ENCODE measurements around the gene PRKCE. TPM values are rescaled to one million over a fixed set of nuclear protein-coding genes. Genes with fewer than 3 reads are reported as not detected.

PRKCE gene
- total RNA-seq, 1 experiment from 2014 or later, result 1.3 TPM

- H4K20me1 ChIP-seq (ENCODE audit: control insufficient read depth, insufficient read depth, insufficient read length), result no peaks in the 10 kb centered on the region
- peaks cover 6 to 7% of the 10 kb centered on the region in 2 experiments; a peak in 2 of 4 replicates for H3K4me1 Mint-ChIP-seq
- no peak overlapping the region for H3K27ac ChIP-seq (ENCODE audit: insufficient read length, low read depth, low read length)
- H2BK15ac ChIP-seq (ENCODE audit: low read depth, low read length), result no peak overlapping the region
- no peaks in the 10 kb centered on the region for H3K4me1 ChIP-seq (ENCODE audit: insufficient read depth, low read length)
- H4K8ac ChIP-seq (replicated peaks; ENCODE audit: insufficient read length, low read depth, low read length), result no peak overlapping the region
- DNase-seq, result no peak
- H3K36me3 Mint-ChIP-seq (ENCODE audit: insufficient read depth in 1 of 3, low read depth in 3 of 3), result no peaks in the 10 kb centered on the region
- H2BK5ac ChIP-seq (ENCODE audit: insufficient read length, low read length), result no peak overlapping the region
- no peak overlapping the region for H2BK20ac ChIP-seq (ENCODE audit: low read depth, low read length, poor library complexity, severe bottlenecking)
- no peaks in the 10 kb centered on the region for H3K23me2 ChIP-seq (ENCODE audit: insufficient read length, low read depth, low read length, poor library complexity, severe bottlenecking)
- no peaks in the 10 kb centered on the region for H3K79me2 ChIP-seq (ENCODE audit: insufficient read depth, low read length)
- no peaks in the 10 kb centered on the region for H3K27me3 ChIP-seq (ENCODE audit: insufficient read depth, low read length)
- no peak overlapping the region for H2BK12ac ChIP-seq (ENCODE audit: insufficient read length, low read depth, low read length)
- H4K5ac ChIP-seq (ENCODE audit: insufficient read length, low read depth, low read length), result no peak overlapping the region
- no peaks in the 10 kb centered on the region for H3K79me1 ChIP-seq (ENCODE audit: insufficient read depth, low read depth, low read length, poor library complexity, severe bottlenecking)
- H3K4me2 ChIP-seq (ENCODE audit: insufficient read depth, insufficient read length, low read length), result no peak overlapping the region
- no peak for TF ChIP-seq CTCF (conservative IDR thresholded peaks at IDR 0.05)
- no peak overlapping the region for H3K4ac ChIP-seq (ENCODE audit: low read depth, low read length)
- no CpG with 5 or more reads among the region's 4 CpGs for WGBS (ENCODE audit: extremely low coverage, insufficient read length, low lambda C conversion rate)
- no peak overlapping the region for H3K14ac ChIP-seq (ENCODE audit: insufficient read depth, low read length)
- H3T11ph ChIP-seq (ENCODE audit: low read length), result no peak overlapping the region
- H4K91ac ChIP-seq (ENCODE audit: insufficient read length, low read depth, low read length), result no peak overlapping the region
- no peak overlapping the region for H3K56ac ChIP-seq (ENCODE audit: insufficient read length, low read depth, low read length)
- H3K27ac Mint-ChIP-seq, result no peak overlapping the region
- H3K9me3 ChIP-seq (ENCODE audit: control insufficient read depth, low read depth, low read length), result no peaks in the 10 kb centered on the region
- H3K9ac ChIP-seq (ENCODE audit: extremely low read depth, insufficient read length, low read length), result no peak overlapping the region
- no peak overlapping the region for H2BK120ac ChIP-seq (ENCODE audit: low read depth, low read length, poor library complexity, severe bottlenecking)
- H3K27me3 Mint-ChIP-seq (ENCODE audit: low read depth), result peaks cover 3% of the 10 kb centered on the region
- H2AFZ ChIP-seq (ENCODE audit: low read length), result no peak overlapping the region
- no peak overlapping the region for H3K18ac ChIP-seq (ENCODE audit: insufficient read length, low read depth, low read length)
- H3K23ac ChIP-seq (ENCODE audit: insufficient read length, low read depth, low read length), result no peak overlapping the region
- H3K9me3 Mint-ChIP-seq, result no peaks in the 10 kb centered on the region
- no peak overlapping the region for H3K4me3 Mint-ChIP-seq
- no peak overlapping the region for H2AK5ac ChIP-seq (ENCODE audit: insufficient read length, low read length)
These were observed 237.2 kb downstream of the PRKCE start for GRCh38 chr2:45888641-45889040.
